SK-N-SH (cell line): ENCODE measurements around the gene LKAAEAR1. TPM values are rescaled to one million over a fixed set of nuclear protein-coding genes. Genes with fewer than 3 reads are reported as not detected.
A peak's percentile ranks its signal among the peaks of the same experiment; 100 is the strongest.

Source experiments
- CTCF ChIA-PET: fragments of 300-600, 350-600 bp; formaldehyde crosslinking; extraction: SDS; loops from one replicate; lab custom pipeline; 2021; lab: Yijun Ruan, JAX
- POLR2A ChIA-PET: fragments of 350-600 bp; sonication (Branson Sonifier 250); formaldehyde crosslinking; extraction: SDS; loops from one replicate; lab custom pipeline; 2020; ENCODE audit warnings: antibody characterized with exemption, inconsistent platforms; lab: Yijun Ruan, JAX
- DNase-seq: peaks from one replicate; pipeline ENCODE4 v3.0.0; 2012
- H2AFZ ChIP-seq: fragments of 200-600 bp; sonication (generic); 2 replicates; pipeline ENCODE4 v1.8.1; 2016; ENCODE audit warnings: antibody characterized with exemption, mild to moderate bottlenecking, low read depth
- H3F3A ChIP-seq: fragments of 200-600 bp; sonication (generic); replicated peaks from 2 replicates; pipeline ENCODE3; 2016; ENCODE audit warnings: antibody characterized with exemption, mild to moderate bottlenecking; ENCODE audit not compliant: insufficient read depth
- H3K27ac ChIP-seq, 2 experiments: fragments of 200-500 bp in 1 of 2; fragments of 200-600 bp in 1 of 2; sonication (Bioruptor generic) in 1 of 2; sonication (generic), shearing (Covaris generic) in 1 of 2; 2 replicates each; pipeline versions ENCODE4 v1.5.1 to v1.6.1; 2014 to 2016; ENCODE audit warnings: low read depth in 2 of 2, inconsistent platforms in 1 of 2, low read length in 1 of 2, mild to moderate bottlenecking in 1 of 2, mixed read lengths in 1 of 2
- H3K27me3 ChIP-seq: fragments of 200-600 bp; sonication (generic), shearing (Covaris generic); 2 replicates; pipeline ENCODE4 v1.6.1; 2016; ENCODE audit warnings: mixed run types; ENCODE audit not compliant: insufficient read depth
- H3K36me3 ChIP-seq, 2 experiments: fragments of 200-500 bp in 1 of 2; fragments of 200-600 bp in 1 of 2; sonication (Bioruptor generic) in 1 of 2; sonication (generic) in 1 of 2; replicated peaks in 1 of 2; 2 replicates each; pipeline versions ENCODE3 to v1.5.1; 2014 to 2016; ENCODE audit warnings: low read length in 1 of 2, mild to moderate bottlenecking in 1 of 2; ENCODE audit not compliant: insufficient read depth in 2 of 2, control insufficient read depth in 1 of 2
- H3K4me1 ChIP-seq, 2 experiments: fragments of 200-500 bp in 1 of 2; fragments of 200-600 bp in 1 of 2; sonication (Bioruptor generic) in 1 of 2; sonication (generic), shearing (Covaris generic) in 1 of 2; 2 replicates each; pipeline versions ENCODE4 v1.5.1 to v1.6.1; 2014 to 2016; ENCODE audit warnings: low read depth in 1 of 2, low read length in 1 of 2, mixed run types in 1 of 2; ENCODE audit not compliant: insufficient read depth in 2 of 2, control insufficient read depth in 1 of 2
- H3K4me2 ChIP-seq: fragments of 200-600 bp; sonication (generic), shearing (Covaris generic); 2 replicates; pipeline ENCODE4 v1.6.1; 2017; ENCODE audit warnings: mixed run types
- H3K4me3 ChIP-seq, 2 experiments: fragments of 200-500 bp in 1 of 2; fragments of 200-600 bp in 1 of 2; sonication (Bioruptor generic) in 1 of 2; sonication (generic), shearing (Covaris generic) in 1 of 2; 2 replicates each; pipeline versions ENCODE4 v1.5.1 to v1.8.1; 2014 to 2016; ENCODE audit warnings: low read depth in 2 of 2, inconsistent platforms in 1 of 2, low read length in 1 of 2, mild to moderate bottlenecking in 1 of 2, mixed read lengths in 1 of 2, moderate library complexity in 1 of 2
- H3K79me2 ChIP-seq: fragments of 200-600 bp; sonication (generic); 2 replicates; pipeline ENCODE4 v1.8.1; 2017; ENCODE audit warnings: mild to moderate bottlenecking; ENCODE audit not compliant: insufficient read depth
- H3K9ac ChIP-seq: fragments of 200-600 bp; sonication (generic); 2 replicates; pipeline ENCODE4 v1.6.1; 2017; ENCODE audit warnings: mixed run types
- H3K9me2 ChIP-seq: fragments of 200-600 bp; sonication (generic); 2 replicates; pipeline ENCODE4 v1.6.1; 2017; ENCODE audit warnings: mixed run types
- H3K9me3 ChIP-seq: fragments of 200-600 bp; sonication (generic); 2 replicates; pipeline ENCODE4 v1.6.1; 2017; ENCODE audit warnings: mixed run types, mild to moderate bottlenecking, moderate library complexity
- H4K20me1 ChIP-seq: fragments of 200-600 bp; sonication (generic); 2 replicates; pipeline ENCODE4 v1.6.1; 2017; ENCODE audit warnings: mild to moderate bottlenecking, mixed run types; ENCODE audit not compliant: insufficient read depth
- CHD2 ChIP-seq: fragments of 150-350 bp; IDR thresholded peaks from 2 replicates; pipeline ENCODE4 v1.6.1; 2018; ENCODE audit warnings: low read length; ENCODE audit not compliant: partially characterized antibody
- FOXJ3 ChIP-seq: sonication (generic); formaldehyde crosslinking; IDR thresholded peaks from 2 replicates; pipeline ENCODE4 v1.5.1; 2020; ENCODE audit warnings: mild to moderate bottlenecking, missing genetic modification reagents
- GATA2 ChIP-seq: sonication (generic); formaldehyde crosslinking; IDR thresholded peaks from 2 replicates; pipeline ENCODE4 v1.5.0; 2020; ENCODE audit warnings: mild to moderate bottlenecking, missing genetic modification reagents
- MAX ChIP-seq: IDR thresholded peaks from 2 replicates; pipeline ENCODE4 v1.4.0; 2012; ENCODE audit warnings: low read depth
- MEF2A ChIP-seq: IDR thresholded peaks from 2 replicates; pipeline ENCODE4 v1.4.0; 2012; ENCODE audit warnings: low read depth, borderline replicate concordance
- MXI1 ChIP-seq: IDR thresholded peaks from 2 replicates; pipeline ENCODE4 v1.6.1; 2012; ENCODE audit warnings: mild to moderate bottlenecking, low read depth, low read length, improper control_type of control experiment
- NRF1 ChIP-seq: IDR thresholded peaks from 2 replicates; pipeline ENCODE4 v1.6.1; 2012; ENCODE audit warnings: low read depth, mild to moderate bottlenecking, low read length
- POLR2AphosphoS5 ChIP-seq: IDR thresholded peaks from 2 replicates; pipeline ENCODE4 v1.6.1; 2012; ENCODE audit warnings: low read depth, low read length
- RAD21 ChIP-seq: IDR thresholded peaks from 2 replicates; pipeline ENCODE4 v1.6.1; 2012; ENCODE audit warnings: mild to moderate bottlenecking, low read length
- RCOR1 ChIP-seq: fragments of 150-350 bp; IDR thresholded peaks from 2 replicates; pipeline ENCODE4 v1.6.1; 2017; ENCODE audit warnings: antibody characterized with exemption, low read length
- RXRA ChIP-seq: IDR thresholded peaks from 2 replicates; pipeline ENCODE4 v1.4.0; 2012; ENCODE audit warnings: low read depth, mild to moderate bottlenecking, borderline replicate concordance
- SIN3A ChIP-seq: IDR thresholded peaks from 2 replicates; pipeline ENCODE4 v1.6.1; 2012; ENCODE audit warnings: low read depth, mild to moderate bottlenecking, low read length, moderate library complexity, borderline replicate concordance
- SMC3 ChIP-seq: IDR thresholded peaks from 2 replicates; pipeline ENCODE4 v1.6.1; 2012; ENCODE audit warnings: low read depth, low read length, improper control_type of control experiment
- WGBS: methylation state at CpG from one replicate; pipeline ENCODE4 v1.1.6; 2017; ENCODE audit warnings: low lambda C conversion rate; 5-methylcytosine and 5-hydroxymethylcytosine counted together
- polyA plus RNA-seq, 3 experiments: library from polyadenylated mRNA; depleted of rRNA; stranded (reverse); fragments of >200 nt; gene quantifications; 2 replicates each; pipeline ENCODE4 v1.2.3, GENCODE V29; 2012
- TF ChIP-seq, protein P1 (sequence below): fragments of 200-600 bp; sonication (generic); IDR thresholded peaks from 2 replicates; pipeline ENCODE4 v1.6.1; 2017; ENCODE audit warnings: antibody characterized with exemption, mild to moderate bottlenecking, moderate library complexity

The LKAAEAR1 gene
- polyA plus RNA-seq, 1 of the 3 experiments (the other 2 are of a cell fraction): 0.71 TPM

DNA sequence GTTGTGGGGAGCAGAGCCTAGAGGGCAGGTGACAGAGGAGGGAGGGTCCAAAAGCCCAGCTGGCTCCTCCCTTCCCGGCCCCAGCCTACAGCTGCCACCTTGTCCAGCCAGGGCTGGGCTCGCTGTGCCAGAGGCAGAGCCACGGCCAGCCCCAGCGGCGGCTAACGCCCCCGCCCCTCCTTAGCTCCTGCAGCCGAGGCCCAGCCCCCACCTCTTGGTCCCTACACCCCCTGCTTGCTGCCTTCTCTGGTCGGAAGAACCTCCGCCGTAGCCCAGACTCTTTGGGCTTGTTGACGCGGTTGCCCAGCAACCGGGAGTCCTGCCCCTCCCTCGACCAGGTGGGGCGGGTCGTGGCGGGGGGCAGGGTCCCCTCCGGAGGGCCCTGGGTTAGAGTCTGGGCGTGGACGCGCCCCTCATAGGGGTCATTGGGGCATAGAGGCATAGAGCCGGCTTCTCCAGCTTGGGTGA lies 521 bp upstream of the LKAAEAR1 start:
- H3K4me3 ChIP-seq: no peak overlapping the region
- TF ChIP-seq POLR2AphosphoS5 (no peak), RCOR1 (no peak), FOXJ3 (CRISPR knock-in tag) (no peak), SIN3A (no peak), RXRA (no peak), CHD2 (no peak), MAX (no peak), NRF1 (no peak)
- 13% methylated on average over 7 of the region's 23 CpGs for WGBS
- H3K36me3 ChIP-seq: no peaks in the 10 kb centered on the region
- H3F3A ChIP-seq: peaks cover 11% of the 10 kb centered on the region
- H3K27me3 ChIP-seq: no peaks in the 10 kb centered on the region; the same call in 1 of the 2 replicates
- peaks cover 0 to 26% of the 10 kb centered on the region in 2 experiments; a peak in 2 of 4 replicates for H3K4me1 ChIP-seq
- no peaks in the 10 kb centered on the region for H3K9me2 ChIP-seq
- no peak overlapping the region for H3K4me2 ChIP-seq
- no peak overlapping the region for H3K27ac ChIP-seq
- no peak for DNase-seq
- ChIA-PET CTCF (interaction anchor here (0.9 to 12.9 kb wide), 11 partner anchors 11 to 171 kb away, joined by 3 to 252 read pairs (median 11); partner anchors contain the start of genes C20orf204, NPBWR2 and PCMTD2), POLR2A (interaction anchor here (1.2 kb wide), 1 partner anchor 171 kb away, joined by 4 read pairs; the partner anchor contains the start of gene PCMTD2)
- no peaks in the 10 kb centered on the region for H3K79me2 ChIP-seq
- no peak overlapping the region for H2AFZ ChIP-seq
- no peaks in the 10 kb centered on the region for H3K9me3 ChIP-seq
- H3K9ac ChIP-seq: no peak overlapping the region
- no peaks in the 10 kb centered on the region for H4K20me1 ChIP-seq

- DNase-seq: peak; percentile 94
These were observed 807 bp downstream of the LKAAEAR1 start for GRCh38 chr20:64083378-64083803.

More at GRCh38 chr20:64083378-64083803, 807 bp downstream of the LKAAEAR1 start:
- Histone ChIP-seq H3F3A (peaks cover 14% of the 10 kb centered on the region), H3K4me1 (peaks cover 8 to 33% of the 10 kb centered on the region in 2 experiments; a peak in 3 of 4 replicates), H3K4me2 (peak overlapping the region; percentile 85), H3K79me2 (no peaks in the 10 kb centered on the region), H3K36me3 (no peaks in the 10 kb centered on the region), H3K4me3 (peak overlapping the region; percentile 47 to 53), H2AFZ (no peak overlapping the region), H4K20me1 (no peaks in the 10 kb centered on the region), H3K9me3 (no peaks in the 10 kb centered on the region), H3K9me2 (no peaks in the 10 kb centered on the region), H3K9ac (no peak overlapping the region), H3K27ac (no peak overlapping the region), H3K27me3 (no peaks in the 10 kb centered on the region; the same call in 1 of the 2 replicates)
- ChIA-PET POLR2A (interaction anchor here (1.0 to 1.2 kb wide), 2 partner anchors 37 to 173 kb away, joined by 4 to 6 read pairs; partner anchors contain the start of gene PCMTD2), CTCF (interaction anchor here (0.6 to 12.9 kb wide), 22 partner anchors 9 to 614 kb away, joined by 3 to 252 read pairs (median 4); partner anchors contain the start of genes NPBWR2, PCMTD2 and TCEA2)
- WGBS: 3% methylated on average over 10 of the region's 52 CpGs
- TF ChIP-seq SMC3 (peak; percentile 70), RAD21 (peak; percentile 73), MEF2A (no peak), MXI1 (peak; percentile 33; the same call in 1 of the 2 replicates), GATA2 (CRISPR knock-in tag) (no peak)
- TF ChIP-seq, protein P1, sequence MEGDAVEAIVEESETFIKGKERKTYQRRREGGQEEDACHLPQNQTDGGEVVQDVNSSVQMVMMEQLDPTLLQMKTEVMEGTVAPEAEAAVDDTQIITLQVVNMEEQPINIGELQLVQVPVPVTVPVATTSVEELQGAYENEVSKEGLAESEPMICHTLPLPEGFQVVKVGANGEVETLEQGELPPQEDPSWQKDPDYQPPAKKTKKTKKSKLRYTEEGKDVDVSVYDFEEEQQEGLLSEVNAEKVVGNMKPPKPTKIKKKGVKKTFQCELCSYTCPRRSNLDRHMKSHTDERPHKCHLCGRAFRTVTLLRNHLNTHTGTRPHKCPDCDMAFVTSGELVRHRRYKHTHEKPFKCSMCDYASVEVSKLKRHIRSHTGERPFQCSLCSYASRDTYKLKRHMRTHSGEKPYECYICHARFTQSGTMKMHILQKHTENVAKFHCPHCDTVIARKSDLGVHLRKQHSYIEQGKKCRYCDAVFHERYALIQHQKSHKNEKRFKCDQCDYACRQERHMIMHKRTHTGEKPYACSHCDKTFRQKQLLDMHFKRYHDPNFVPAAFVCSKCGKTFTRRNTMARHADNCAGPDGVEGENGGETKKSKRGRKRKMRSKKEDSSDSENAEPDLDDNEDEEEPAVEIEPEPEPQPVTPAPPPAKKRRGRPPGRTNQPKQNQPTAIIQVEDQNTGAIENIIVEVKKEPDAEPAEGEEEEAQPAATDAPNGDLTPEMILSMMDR: peak; percentile 54
